Hair follicle dermal papilla cell (primary cell): Measurements from ENCODE around the gene ACSF3. TPM values are rescaled to one million over a fixed set of nuclear protein-coding genes. Genes with fewer than 3 reads are reported as not detected.

ENCODE experiments used
- total RNA-seq: library from RNA; depleted of rRNA; stranded (reverse); fragments of >200 nt; gene quantifications from 2 replicates; pipeline ENCODE4 v1.2.3, GENCODE V29; 2012

ACSF3 gene
- total RNA-seq = 25.3 and 34.1 TPM in 2 replicates

DNA sequence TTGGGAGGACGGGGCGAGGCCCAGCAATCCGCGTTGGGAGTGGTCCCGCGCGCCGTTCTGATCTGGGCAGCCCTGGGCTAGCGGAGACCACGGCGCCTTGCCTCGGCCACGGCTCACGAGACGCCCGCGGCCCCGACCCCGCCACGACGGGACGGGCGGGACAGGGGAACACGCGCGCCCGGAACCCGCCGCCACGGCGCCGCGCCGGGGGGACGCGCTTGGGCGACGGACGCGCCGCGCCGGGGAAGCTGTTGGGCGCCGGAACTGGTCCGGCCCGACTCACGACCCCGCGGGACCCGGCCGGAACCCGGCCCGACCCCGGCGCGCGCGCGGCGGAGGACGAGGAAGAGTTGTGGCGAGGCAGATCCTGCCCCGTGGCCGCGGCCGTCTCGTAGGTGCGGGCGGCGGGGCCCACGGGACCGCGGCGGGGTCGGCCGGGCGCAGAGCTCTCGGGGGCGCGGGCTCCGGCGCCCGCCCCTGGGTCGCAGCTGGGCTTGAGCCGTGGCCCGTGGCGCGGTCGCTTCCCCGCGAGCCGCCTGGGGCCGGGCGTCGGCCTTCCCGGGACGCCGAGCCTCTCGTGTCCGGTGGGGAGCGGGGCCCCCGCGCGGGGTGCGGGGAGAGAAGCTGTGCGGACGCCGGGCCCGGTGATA, at the start of gene ACSF3:
TSS of gene ACSF3 (plus strand) at position 251 of the 650 bp plus-strand sequence. CDS start 6,830 bp downstream, outside the sequence.

GRCh38 chr16:89171216-89172170, 77.8 kb downstream of the ACSF3 start, which contains the start of gene CDH15:
Gene CDH15, plus strand, starts transcription at chr16:89171748. Its CDS starts 84 bp downstream, at chr16:89171832.

GRCh38 chr16:89200124-89200849, 106.6 kb downstream of the ACSF3 start, which contains the start of gene SLC22A31:
Gene SLC22A31, minus strand, starts transcription at chr16:89200537. Its CDS starts 36 bp downstream, at chr16:89200501.

Other genes starting within 250 kb of the ACSF3 start
- 40.9 and 50.5 TPM in 2 replicates for gene GALNS, start 236.9 kb upstream of the ACSF3 start, total RNA-seq
- 41.2 and 43.8 TPM in 2 replicates for gene TRAPPC2L, start 236.7 kb upstream of the ACSF3 start, total RNA-seq
- gene PABPN1L, start 227.2 kb upstream of the ACSF3 start, total RNA-seq = not detected in 2 replicates
- gene CBFA2T3, start 116.6 kb upstream of the ACSF3 start, total RNA-seq = under 0.01 and 0.16 TPM in 2 replicates
- 0.12 and 0.32 TPM in 2 replicates for gene CDH15, start 77.9 kb downstream of the ACSF3 start, total RNA-seq
- not detected in 2 replicates for gene SLC22A31, start 106.7 kb downstream of the ACSF3 start, total RNA-seq
- 13.6 and 14.0 TPM in 2 replicates for gene ZNF778, start 123.9 kb downstream of the ACSF3 start, total RNA-seq